Small intestine (tissue), 7 donors: ENCODE results near the gene EFL1. TPM values are rescaled to one million over a fixed set of nuclear protein-coding genes. Genes with fewer than 3 reads are reported as not detected.

ENCODE experiments used
- DNase-seq, 2 donors: peaks; one replicate each; pipeline versions ENCODE4 v3.0.0 to v3.0.0-alpha.2; 2013
- FAIRE-seq: peaks from 2 replicates; lab custom pipeline; 2012; peaks lifted over from hg19 to GRCh38; lab: Jason Lieb, UNC
- H3K27ac ChIP-seq, 3 donors: one replicate each; pipeline ENCODE4 v1.5.1; 2013; ENCODE audit warnings: low read length in 2 of 3, mild to moderate bottlenecking in 2 of 3, control low read depth in 1 of 3, inconsistent platforms in 1 of 3, low read depth in 1 of 3, moderate library complexity in 1 of 3
- H3K27me3 ChIP-seq, 3 donors: one replicate each; pipeline ENCODE4 v1.6.1; 2013; ENCODE audit warnings: low read length in 3 of 3, inconsistent platforms in 1 of 3; ENCODE audit not compliant: control insufficient read depth in 3 of 3, insufficient read depth in 3 of 3
- H3K36me3 ChIP-seq, 3 donors: one replicate each; pipeline ENCODE4 v1.6.1; 2013; ENCODE audit warnings: low read length in 3 of 3, inconsistent platforms in 1 of 3, low read depth in 1 of 3, mild to moderate bottlenecking in 1 of 3, moderate library complexity in 1 of 3; ENCODE audit not compliant: control insufficient read depth in 3 of 3, insufficient read depth in 2 of 3
- H3K4me1 ChIP-seq, 3 donors: one replicate each; pipeline ENCODE4 v1.6.1; 2013; ENCODE audit warnings: low read length in 2 of 3, inconsistent platforms in 1 of 3, low read depth in 1 of 3, mild to moderate bottlenecking in 1 of 3, moderate library complexity in 1 of 3; ENCODE audit not compliant: control insufficient read depth in 3 of 3, insufficient read depth in 2 of 3
- H3K4me3 ChIP-seq, 3 donors: one replicate each; pipeline ENCODE4 v1.5.1; 2013; ENCODE audit warnings: low read length in 3 of 3, control low read depth in 1 of 3, inconsistent platforms in 1 of 3, low read depth in 1 of 3, mild to moderate bottlenecking in 1 of 3, moderate library complexity in 1 of 3
- H3K9me3 ChIP-seq, 2 donors: one replicate each; pipeline ENCODE4 v1.6.1; 2013; ENCODE audit warnings: low read depth in 1 of 2, low read length in 1 of 2; ENCODE audit not compliant: control insufficient read depth in 2 of 2, insufficient read depth in 1 of 2
- WGBS, 3 donors: extraction: QIAGEN DNeasy Blood & Tissue Kit; methylation state at CpG; one replicate each; pipeline ENCODE4 v1.1.7; 2013; 5-methylcytosine and 5-hydroxymethylcytosine counted together
- polyA plus RNA-seq, 4 donors: library from polyadenylated mRNA; stranded (reverse) in 3 of 4; unstranded in 1 of 4; fragments of 200-250 nt in 3 of 4; fragments of 120-200 nt in 1 of 4; gene quantifications; one replicate each; pipeline versions ENCODE4 v1.2.1 to v1.2.3, GENCODE V29; 2013
- donor health status: healthy with polysubstance abuse.
- donor health status: control.
- donor health status: control.
- donor health status: Bipolar disorder and iron deficiency.
- donor health status: healthy.

Gene EFL1
- polyA plus RNA-seq, 4 donors = 11.6 to 25.2 (median 13.4) TPM

DNA sequence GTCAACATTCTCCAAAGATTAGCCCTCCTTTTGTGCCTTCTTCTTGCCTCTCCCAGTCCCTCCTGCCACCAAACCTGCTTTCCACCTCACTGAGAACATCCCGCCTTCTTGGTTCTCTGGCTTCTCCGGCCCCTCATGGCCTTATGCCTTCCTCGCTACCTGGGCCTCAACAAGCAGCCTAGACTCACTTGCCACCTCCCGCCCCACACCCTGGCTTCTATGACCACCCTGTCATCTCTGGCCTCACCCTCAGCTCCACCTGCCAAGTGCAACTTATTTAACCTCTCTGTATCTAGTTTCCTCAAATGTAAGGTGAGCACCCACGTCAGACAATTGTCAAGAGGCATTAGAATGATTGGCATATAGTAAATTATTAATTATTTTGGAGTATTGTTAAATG is 147.9 kb downstream of the EFL1 start:
- Histone ChIP-seq H3K4me3 (no peak overlapping the region), H3K36me3 (peaks cover 0 to 14% (median 0%) of the 10 kb centered on the region in 3 donors), H3K27ac (no peak overlapping the region), H3K9me3 (peaks cover 0 to 4% of the 10 kb centered on the region in 2 donors), H3K27me3 (no peaks in the 10 kb centered on the region), H3K4me1 (no peaks in the 10 kb centered on the region)
- WGBS, 3 donors = 81 to 88% (median 84%) methylated on average over 5 of the region's 5 CpGs
- DNase-seq = no peak
- no peak for FAIRE-seq

DNA sequence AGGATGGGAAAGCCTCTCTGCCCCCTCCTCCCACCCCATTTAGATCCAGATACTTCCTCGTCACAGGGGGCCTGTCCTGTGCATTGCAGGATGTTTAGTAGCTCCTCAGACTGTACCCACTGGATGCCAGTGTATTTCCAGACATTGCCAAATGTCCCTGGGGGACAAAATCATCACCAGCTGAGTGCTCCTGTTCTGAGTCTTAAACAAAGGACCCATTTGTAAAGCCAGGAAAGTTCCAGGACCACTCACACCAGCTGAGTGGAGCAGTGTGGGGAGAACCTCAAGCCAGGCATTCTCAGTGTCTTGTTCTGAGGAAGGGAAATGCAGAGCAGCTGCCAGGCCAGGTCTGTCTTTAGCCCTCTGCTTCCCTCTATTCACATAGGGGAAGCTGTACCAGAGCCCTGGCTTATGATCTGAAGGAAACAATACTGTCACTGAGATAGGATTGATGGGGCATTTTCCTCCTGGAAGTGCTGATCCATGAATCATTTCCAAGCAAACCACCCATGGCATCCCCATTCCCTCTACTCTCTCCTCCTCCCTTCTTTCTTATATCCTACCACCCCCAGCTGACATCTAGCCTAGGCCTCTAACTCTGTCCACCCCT is 149.3 kb downstream of the EFL1 start:
- 65 to 75% (median 75%) methylated on average over 1 of the region's 1 CpG for WGBS, 3 donors
- H3K27ac ChIP-seq = no peak overlapping the region
- peaks cover 0 to 11% (median 0%) of the 10 kb centered on the region in 3 donors for H3K36me3 ChIP-seq
- FAIRE-seq (no peak), DNase-seq (no peak)
- H3K4me1 ChIP-seq = no peaks in the 10 kb centered on the region
- H3K27me3 ChIP-seq = no peaks in the 10 kb centered on the region
- peaks cover 0 to 4% of the 10 kb centered on the region in 2 donors for H3K9me3 ChIP-seq
- no peak overlapping the region for H3K4me3 ChIP-seq

DNA sequence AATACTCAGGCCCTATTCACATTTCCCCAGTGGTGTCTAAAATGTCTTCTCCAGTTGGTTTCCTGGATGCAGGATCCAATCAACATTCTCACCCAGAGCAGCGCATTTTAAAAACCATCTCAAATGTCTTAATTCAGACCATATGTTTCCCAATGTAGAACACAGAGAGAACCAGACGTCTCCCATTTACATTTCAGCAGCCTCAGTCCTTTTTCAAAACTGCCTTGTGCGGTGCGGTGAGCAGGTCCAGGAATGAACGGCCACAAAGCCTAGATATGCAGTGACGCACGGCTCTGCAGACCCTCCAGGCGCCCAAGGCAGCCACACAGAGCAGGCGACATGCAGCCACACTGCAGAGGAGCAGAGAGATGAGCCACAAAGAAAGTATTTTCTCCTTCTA is 150.6 kb downstream of the EFL1 start:
- Histone ChIP-seq H3K36me3 (peaks cover 0 to 2% (median 0%) of the 10 kb centered on the region in 3 donors), H3K4me3 (no peak overlapping the region), H3K27me3 (no peaks in the 10 kb centered on the region), H3K4me1 (no peaks in the 10 kb centered on the region), H3K9me3 (peaks cover 0 to 4% of the 10 kb centered on the region in 2 donors), H3K27ac (no peak overlapping the region)
- DNase-seq (no peak), FAIRE-seq (no peak)
- WGBS, 3 donors = 93 to 97% (median 94%) methylated on average over 9 of the region's 9 CpGs

DNA sequence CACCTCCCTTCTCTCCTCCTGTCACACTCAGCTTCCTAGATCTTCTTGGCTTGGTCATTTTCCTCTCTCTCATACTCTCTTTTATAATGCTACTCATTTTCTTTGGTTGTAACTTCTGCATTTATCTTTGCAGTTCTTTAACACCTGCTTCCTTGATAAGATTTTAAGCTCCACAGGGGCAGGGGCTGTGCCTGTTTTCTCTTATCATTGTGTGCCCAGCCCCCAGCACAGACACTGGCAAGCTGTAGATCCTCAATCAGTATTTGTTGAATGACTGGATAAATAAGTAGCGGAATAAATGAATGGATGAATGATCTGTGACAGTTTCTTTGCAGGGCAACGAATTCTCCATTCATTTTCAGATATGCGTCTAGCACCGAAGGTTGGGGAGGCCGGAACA is 152.4 kb downstream of the EFL1 start:
- Histone ChIP-seq H3K9me3 (peaks cover 0 to 4% of the 10 kb centered on the region in 2 donors), H3K27me3 (no peaks in the 10 kb centered on the region), H3K4me3 (no peak overlapping the region), H3K4me1 (no peaks in the 10 kb centered on the region), H3K36me3 (no peaks in the 10 kb centered on the region), H3K27ac (no peak overlapping the region)
- DNase-seq = no peak
- no peak for FAIRE-seq
- 86 to 90% (median 89%) methylated on average over 5 of the region's 5 CpGs for WGBS, 3 donors

DNA sequence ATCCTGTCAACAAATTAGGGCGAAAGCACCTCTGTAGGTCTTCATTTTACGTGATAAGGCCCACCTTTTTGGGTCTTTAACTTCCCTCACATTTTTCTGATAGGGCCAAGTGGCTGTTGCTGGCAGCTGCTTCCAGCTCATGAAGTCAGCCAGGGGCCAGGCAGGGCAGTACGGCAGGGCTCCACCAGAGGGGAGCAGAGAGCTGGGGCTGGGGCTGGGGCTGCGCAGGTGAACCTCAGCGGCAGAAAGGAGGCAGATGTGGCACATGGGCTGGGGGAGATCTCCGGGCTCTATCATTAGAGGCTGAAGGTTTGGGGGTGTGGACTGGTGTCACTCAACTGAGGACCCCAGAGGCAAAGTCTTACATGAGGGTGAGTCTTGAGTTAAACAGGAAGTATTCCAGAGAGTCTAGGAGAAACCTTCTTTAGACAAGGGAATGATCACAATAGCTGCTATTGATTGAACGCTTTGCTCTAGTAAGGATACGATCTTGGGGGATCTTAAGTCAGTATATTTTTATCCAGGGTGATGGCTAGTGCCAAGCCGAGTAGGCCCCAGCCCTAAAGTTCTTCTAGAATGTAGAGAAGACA is 153.9 kb downstream of the EFL1 start:
- Histone ChIP-seq H3K9me3 (peaks cover 0 to 4% of the 10 kb centered on the region in 2 donors), H3K27ac (no peak overlapping the region), H3K4me3 (no peak overlapping the region), H3K27me3 (no peaks in the 10 kb centered on the region), H3K4me1 (no peaks in the 10 kb centered on the region), H3K36me3 (no peaks in the 10 kb centered on the region)
- FAIRE-seq (no peak), DNase-seq (peak; percentile 55 to 71)
- 21 to 55% (median 31%) methylated on average over 9 of the region's 9 CpGs for WGBS, 3 donors

DNA sequence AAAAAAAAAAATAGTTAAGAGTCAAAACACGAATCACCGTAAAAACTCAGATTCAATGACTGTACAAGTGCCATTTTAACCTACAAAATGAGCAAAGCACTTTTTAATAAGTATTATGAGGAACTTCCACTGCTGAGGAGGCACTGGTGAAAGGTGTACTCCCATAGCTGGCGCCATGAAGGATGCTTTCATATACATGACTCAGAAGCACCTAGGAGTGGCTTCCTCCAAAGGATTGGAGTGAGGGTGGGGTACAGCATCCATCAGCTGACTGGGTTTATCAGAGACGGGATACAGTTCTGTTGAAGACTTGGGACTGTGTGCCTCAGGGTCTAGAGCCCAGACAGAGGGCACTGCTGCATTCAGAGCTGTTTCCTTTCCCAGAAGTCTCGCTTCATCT is 155.9 kb downstream of the EFL1 start:
- Histone ChIP-seq H3K27ac (no peak overlapping the region), H3K36me3 (no peaks in the 10 kb centered on the region), H3K4me1 (no peaks in the 10 kb centered on the region), H3K4me3 (no peak overlapping the region), H3K27me3 (no peaks in the 10 kb centered on the region), H3K9me3 (peaks cover 0 to 4% of the 10 kb centered on the region in 2 donors)
- FAIRE-seq (no peak), DNase-seq (no peak)
- WGBS, 3 donors = 68 to 74% (median 69%) methylated on average over 5 of the region's 5 CpGs

DNA sequence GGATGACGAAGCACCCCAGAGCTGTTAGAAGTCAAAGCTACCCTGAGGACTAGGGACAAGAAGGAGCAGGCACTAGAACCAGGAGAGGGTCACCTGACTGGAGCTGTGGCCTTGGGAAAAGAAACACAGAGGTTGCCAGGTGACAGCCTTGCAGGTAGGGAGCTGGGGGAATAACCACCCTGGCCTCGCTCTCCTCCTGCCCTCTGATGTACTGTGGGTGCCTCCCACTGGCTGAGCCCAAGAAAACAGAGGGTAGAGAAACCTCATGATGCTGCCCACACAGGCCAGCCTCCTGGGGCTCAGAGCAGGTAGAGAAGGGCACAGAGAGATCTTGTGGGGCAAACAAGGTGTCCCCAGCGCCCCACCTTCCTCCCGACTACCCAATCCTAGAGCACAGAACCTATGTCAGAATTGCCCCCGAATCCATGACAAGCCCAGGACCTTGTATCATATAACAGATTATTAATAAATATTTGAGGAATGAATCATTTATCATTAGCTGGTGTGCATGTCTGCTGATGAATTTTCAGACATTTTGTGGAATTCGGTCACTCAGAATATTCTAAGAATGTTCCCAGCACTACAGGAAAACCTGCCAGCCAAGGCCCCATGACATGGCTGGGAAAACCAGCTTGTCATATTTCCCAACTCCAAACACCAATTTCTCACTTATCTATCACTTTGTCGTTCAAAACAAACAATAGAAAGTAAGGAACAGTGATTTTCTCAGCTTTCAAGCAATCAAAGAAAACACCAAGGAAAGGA is 156.9 kb downstream of the EFL1 start:
- no peak overlapping the region for H3K4me3 ChIP-seq
- 37 to 58% (median 43%) methylated on average over 7 of the region's 7 CpGs for WGBS, 3 donors
- no peaks in the 10 kb centered on the region for H3K4me1 ChIP-seq
- FAIRE-seq (no peak), DNase-seq (peak; percentile 20 to 55)
- H3K27ac ChIP-seq = no peak overlapping the region
- no peaks in the 10 kb centered on the region for H3K9me3 ChIP-seq
- H3K27me3 ChIP-seq = no peaks in the 10 kb centered on the region
- no peaks in the 10 kb centered on the region for H3K36me3 ChIP-seq

DNA sequence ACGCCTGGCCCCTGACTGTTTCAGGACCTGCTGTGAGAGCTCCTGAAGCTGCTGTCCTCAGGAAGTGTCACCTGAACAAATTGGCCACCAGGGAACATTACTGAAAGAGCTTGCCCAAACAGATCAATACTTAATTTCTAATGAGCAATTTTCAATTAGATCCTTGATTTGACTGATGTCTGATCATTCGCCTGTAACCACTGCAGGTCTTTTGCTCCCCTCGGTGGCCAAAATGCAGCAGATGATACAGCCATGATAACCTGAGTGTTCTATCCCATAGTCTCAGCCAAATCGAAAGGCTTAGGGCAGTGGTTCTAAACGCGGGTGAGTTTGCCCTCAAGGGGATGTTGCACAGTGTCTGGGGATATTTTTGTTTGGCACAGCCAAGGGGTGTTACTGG is 159.1 kb downstream of the EFL1 start:
- H3K4me3 ChIP-seq = no peak overlapping the region
- no peak overlapping the region for H3K27ac ChIP-seq
- FAIRE-seq (no peak), DNase-seq (no peak)
- WGBS, 3 donors = 77 to 82% (median 79%) methylated on average over 6 of the region's 6 CpGs
- no peaks in the 10 kb centered on the region for H3K36me3 ChIP-seq
- no peaks in the 10 kb centered on the region for H3K4me1 ChIP-seq
- H3K9me3 ChIP-seq = no peaks in the 10 kb centered on the region
- H3K27me3 ChIP-seq = no peaks in the 10 kb centered on the region
